ENCODE measurements around the gene RNF152. TPM values are rescaled to one million over a fixed set of nuclear protein-coding genes. Genes with fewer than 3 reads are reported as not detected.

RNF152 gene
- total RNA-seq, 1 experiment from 2014 or later, result 3.6 TPM

DNA sequence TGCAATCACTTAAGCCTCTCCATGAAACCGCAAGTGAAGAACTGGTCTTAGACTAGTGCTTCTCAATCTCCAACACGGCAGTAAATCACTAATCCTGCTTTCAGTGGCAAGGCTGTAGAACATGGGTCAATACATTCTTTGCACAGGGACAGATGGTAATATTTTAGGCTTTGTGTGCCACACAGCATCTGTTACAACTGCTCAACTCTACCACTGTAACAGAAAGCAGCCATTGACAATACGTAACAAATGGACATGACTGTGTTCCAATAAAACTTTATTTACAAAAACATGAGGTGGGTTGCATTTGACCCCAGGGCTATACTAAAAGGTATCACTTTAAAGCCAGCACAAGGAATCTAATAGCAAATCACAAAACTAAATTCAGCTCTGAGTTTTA, 51.1 kb downstream of the RNF152 start:
- Histone ChIP-seq H3K4me3 (ENCODE audit: low read depth, low read length, poor library complexity, severe bottlenecking) (no peak overlapping the region), H3K36me3 (ENCODE audit: insufficient read depth, low read length, poor library complexity, severe bottlenecking) (no peaks in the 10 kb centered on the region), H3K9me3 (ENCODE audit: low read depth, low read length, poor library complexity, severe bottlenecking) (no peaks in the 10 kb centered on the region), H3K4me1 (ENCODE audit: insufficient read depth, low read length, poor library complexity, severe bottlenecking) (peaks cover 4% of the 10 kb centered on the region), H3K27me3 (replicated peaks; ENCODE audit: insufficient read depth, low read depth, low read length, poor library complexity) (no peaks in the 10 kb centered on the region), H3K27ac (ENCODE audit: low read depth, low read length, poor library complexity, severe bottlenecking) (no peak overlapping the region)
- no peak for DNase-seq (ENCODE audit: low spot score)
- ChIA-PET POLR2A (ENCODE audit: low non-redundant PET) (interaction anchor here (0.7 kb wide), 1 partner anchor 44 kb away, joined by 3 read pairs; no protein-coding TSS in a partner anchor), CTCF (no interaction called here)
- no TSS peak for BruUV-seq (replicated peaks)
- intact Hi-C loops (cut with micrococcal nuclease; ENCODE audit: unreplicated experiment), result no loop called here
- TF ChIP-seq EZH2 (IDR thresholded peaks at IDR 0.05; ENCODE audit: borderline replicate concordance, low read depth, low read length, poor library complexity, severe bottlenecking), result no peak

DNA sequence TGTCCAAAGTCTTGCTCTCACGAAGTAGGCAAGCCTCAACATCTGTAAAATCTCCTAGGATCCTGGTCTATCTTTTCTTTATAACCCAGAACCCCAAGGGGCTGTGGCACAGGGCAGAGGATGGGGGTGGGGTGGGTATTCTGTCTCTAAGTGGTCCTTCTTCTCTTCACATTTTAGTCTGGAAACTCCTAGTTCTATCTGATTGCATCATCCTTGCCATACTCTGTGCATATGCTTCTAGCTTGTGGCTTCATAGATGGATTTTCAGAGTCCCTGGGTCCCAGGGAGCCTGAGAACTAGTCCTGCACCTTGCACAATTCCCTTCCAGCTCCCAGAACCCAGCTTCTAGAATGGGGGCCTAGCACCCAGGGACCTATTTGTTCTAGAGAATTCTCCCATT, 52.5 kb downstream of the RNF152 start:
- H3K36me3 ChIP-seq (ENCODE audit: insufficient read depth, low read length, poor library complexity, severe bottlenecking), result no peaks in the 10 kb centered on the region
- H3K9me3 ChIP-seq (ENCODE audit: low read depth, low read length, poor library complexity, severe bottlenecking), result no peaks in the 10 kb centered on the region
- DNase-seq (ENCODE audit: low spot score), result no peak
- POLR2A ChIA-PET (ENCODE audit: low non-redundant PET), result no interaction called here
- TF ChIP-seq, protein P1, sequence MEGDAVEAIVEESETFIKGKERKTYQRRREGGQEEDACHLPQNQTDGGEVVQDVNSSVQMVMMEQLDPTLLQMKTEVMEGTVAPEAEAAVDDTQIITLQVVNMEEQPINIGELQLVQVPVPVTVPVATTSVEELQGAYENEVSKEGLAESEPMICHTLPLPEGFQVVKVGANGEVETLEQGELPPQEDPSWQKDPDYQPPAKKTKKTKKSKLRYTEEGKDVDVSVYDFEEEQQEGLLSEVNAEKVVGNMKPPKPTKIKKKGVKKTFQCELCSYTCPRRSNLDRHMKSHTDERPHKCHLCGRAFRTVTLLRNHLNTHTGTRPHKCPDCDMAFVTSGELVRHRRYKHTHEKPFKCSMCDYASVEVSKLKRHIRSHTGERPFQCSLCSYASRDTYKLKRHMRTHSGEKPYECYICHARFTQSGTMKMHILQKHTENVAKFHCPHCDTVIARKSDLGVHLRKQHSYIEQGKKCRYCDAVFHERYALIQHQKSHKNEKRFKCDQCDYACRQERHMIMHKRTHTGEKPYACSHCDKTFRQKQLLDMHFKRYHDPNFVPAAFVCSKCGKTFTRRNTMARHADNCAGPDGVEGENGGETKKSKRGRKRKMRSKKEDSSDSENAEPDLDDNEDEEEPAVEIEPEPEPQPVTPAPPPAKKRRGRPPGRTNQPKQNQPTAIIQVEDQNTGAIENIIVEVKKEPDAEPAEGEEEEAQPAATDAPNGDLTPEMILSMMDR (conservative IDR thresholded peaks at IDR 0.05; ENCODE audit: low read depth, low read length), result no peak
- no peak for TF ChIP-seq EZH2 (IDR thresholded peaks at IDR 0.05; ENCODE audit: borderline replicate concordance, low read depth, low read length, poor library complexity, severe bottlenecking)
- CTCF ChIA-PET, result no interaction called here
- no peak overlapping the region for H3K4me3 ChIP-seq (ENCODE audit: low read depth, low read length, poor library complexity, severe bottlenecking)
- intact Hi-C loops (cut with micrococcal nuclease; ENCODE audit: unreplicated experiment), result no loop called here
- H3K4me1 ChIP-seq (ENCODE audit: insufficient read depth, low read length, poor library complexity, severe bottlenecking), result peaks cover 4% of the 10 kb centered on the region
- no TSS peak for BruUV-seq (replicated peaks)
- H3K27me3 ChIP-seq (replicated peaks; ENCODE audit: insufficient read depth, low read depth, low read length, poor library complexity), result no peaks in the 10 kb centered on the region
- no peak overlapping the region for H3K27ac ChIP-seq (ENCODE audit: low read depth, low read length, poor library complexity, severe bottlenecking)

DNA sequence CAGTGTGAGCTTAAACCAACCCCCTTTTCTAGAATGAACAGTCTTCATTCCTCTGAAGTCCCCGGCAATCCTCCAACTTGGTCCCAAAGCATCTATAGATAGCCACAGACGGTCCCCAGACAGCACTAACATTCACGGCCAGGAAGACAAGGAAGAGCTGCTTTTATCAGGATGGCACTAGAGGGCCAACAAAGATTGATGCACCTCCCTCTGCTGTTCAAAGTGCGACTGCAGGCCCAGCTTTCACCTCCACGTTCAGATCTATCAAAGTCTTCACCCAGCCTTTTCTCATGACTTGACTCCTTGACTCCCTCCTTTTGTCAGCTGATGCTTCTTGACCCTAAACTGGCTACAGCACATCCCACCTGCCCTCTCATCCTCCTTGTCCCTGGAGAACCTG, 54.3 kb downstream of the RNF152 start:
- no TSS peak for BruUV-seq (replicated peaks)

DNA sequence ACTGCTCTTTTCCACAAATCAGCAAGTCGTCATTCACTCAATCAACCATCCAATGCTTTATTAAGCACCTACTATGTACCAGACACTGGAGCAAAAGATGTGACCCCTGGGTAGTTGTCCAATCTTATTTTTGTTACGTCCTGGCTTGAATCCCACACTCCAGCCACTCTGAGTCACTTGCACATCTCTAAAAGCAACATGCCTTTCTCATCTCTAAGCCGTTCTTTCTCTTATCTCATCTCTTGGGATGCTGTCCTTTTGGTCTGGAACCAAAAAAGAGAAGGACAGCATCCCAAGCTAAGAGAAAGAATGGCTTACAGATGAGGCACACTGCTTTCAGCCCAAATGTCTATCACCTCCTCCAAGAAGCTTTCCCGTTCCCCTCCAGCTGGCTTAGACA, 58.8 kb downstream of the RNF152 start:
- intact Hi-C loops (cut with micrococcal nuclease; ENCODE audit: unreplicated experiment), result no loop called here
- CTCF ChIA-PET, result no interaction called here
- no peak overlapping the region for H3K27ac ChIP-seq (ENCODE audit: low read depth, low read length, poor library complexity, severe bottlenecking)

More for the DNA sequence above, 54.3 kb downstream of the RNF152 start:
- no peak for DNase-seq (ENCODE audit: low spot score)
- peaks cover 4% of the 10 kb centered on the region for H3K4me1 ChIP-seq (ENCODE audit: insufficient read depth, low read length, poor library complexity, severe bottlenecking)
- H3K27ac ChIP-seq (ENCODE audit: low read depth, low read length, poor library complexity, severe bottlenecking), result no peak overlapping the region
- no peaks in the 10 kb centered on the region for H3K27me3 ChIP-seq (replicated peaks; ENCODE audit: insufficient read depth, low read depth, low read length, poor library complexity)
- POLR2A ChIA-PET (ENCODE audit: low non-redundant PET), result no interaction called here
- no peak overlapping the region for H3K4me3 ChIP-seq (ENCODE audit: low read depth, low read length, poor library complexity, severe bottlenecking)
- no peaks in the 10 kb centered on the region for H3K36me3 ChIP-seq (ENCODE audit: insufficient read depth, low read length, poor library complexity, severe bottlenecking)
- H3K9me3 ChIP-seq (ENCODE audit: low read depth, low read length, poor library complexity, severe bottlenecking), result no peaks in the 10 kb centered on the region
- CTCF ChIA-PET, result no interaction called here
- TF ChIP-seq EZH2 (IDR thresholded peaks at IDR 0.05; ENCODE audit: borderline replicate concordance, low read depth, low read length, poor library complexity, severe bottlenecking), result no peak
- TF ChIP-seq, protein P1 (conservative IDR thresholded peaks at IDR 0.05; ENCODE audit: low read depth, low read length), result no peak
- intact Hi-C loops (cut with micrococcal nuclease; ENCODE audit: unreplicated experiment), result no loop called here

More for the DNA sequence above, 58.8 kb downstream of the RNF152 start:
- BruUV-seq (replicated peaks), result no TSS peak
- no peaks in the 10 kb centered on the region for H3K9me3 ChIP-seq (ENCODE audit: low read depth, low read length, poor library complexity, severe bottlenecking)
- no peak for DNase-seq (ENCODE audit: low spot score)
- TF ChIP-seq, protein P1 (conservative IDR thresholded peaks at IDR 0.05; ENCODE audit: low read depth, low read length), result no peak
- peaks cover 11% of the 10 kb centered on the region for H3K4me1 ChIP-seq (ENCODE audit: insufficient read depth, low read length, poor library complexity, severe bottlenecking)
- H3K27me3 ChIP-seq (replicated peaks; ENCODE audit: insufficient read depth, low read depth, low read length, poor library complexity), result no peaks in the 10 kb centered on the region
- no peaks in the 10 kb centered on the region for H3K36me3 ChIP-seq (ENCODE audit: insufficient read depth, low read length, poor library complexity, severe bottlenecking)
- POLR2A ChIA-PET (ENCODE audit: low non-redundant PET), result no interaction called here
- H3K4me3 ChIP-seq (ENCODE audit: low read depth, low read length, poor library complexity, severe bottlenecking), result no peak overlapping the region
